Measurements from ENCODE around the gene LSS. TPM values are rescaled to one million over a fixed set of nuclear protein-coding genes. Genes with fewer than 3 reads are reported as not detected.
"Not testable (repeated sequence)": the region's sequence is repeated elsewhere in the genome, so short reads cannot be mapped to it uniquely, and the experiment has no call there.

Gene LSS
- polyA plus RNA-seq, 1 donor from 2014 or later: 13.5 TPM

DNA sequence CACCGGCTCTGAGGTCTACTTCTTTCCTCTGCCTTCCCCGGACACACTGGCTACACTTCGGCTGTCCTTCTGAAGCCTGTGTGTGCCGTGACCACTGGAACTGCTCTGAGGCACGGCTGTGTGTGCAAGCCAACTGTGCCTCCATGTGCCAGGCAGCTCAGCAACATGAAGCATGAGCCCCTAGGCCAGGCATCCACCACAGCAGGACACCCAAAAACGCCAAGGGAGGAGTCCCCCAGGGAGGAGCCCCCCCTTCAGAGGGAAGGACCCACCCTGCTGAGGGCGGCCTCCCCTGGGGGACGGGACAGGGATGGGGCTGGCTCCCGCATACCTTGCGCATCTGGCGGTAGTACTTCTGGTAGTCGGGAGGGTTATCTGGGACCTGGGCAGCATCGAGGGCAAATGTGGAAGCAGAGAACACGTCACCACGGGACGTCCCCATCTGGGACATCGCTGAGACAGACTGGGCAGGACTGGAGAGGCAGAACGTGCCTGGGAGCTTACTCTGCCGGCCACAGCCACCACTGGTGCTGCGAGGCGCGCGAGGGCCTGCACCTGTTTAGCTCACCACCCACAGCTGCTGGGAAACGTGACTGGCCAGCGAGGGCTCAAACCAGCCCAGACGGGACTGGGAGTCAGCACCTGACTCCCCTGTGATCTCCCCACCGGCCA is 20.5 kb downstream of the LSS start:
- Mint-ChIP-seq H3K4me1 (no peaks in the 10 kb centered on the region), H3K9me3 (no peaks in the 10 kb centered on the region), H3K27me3 (no peaks in the 10 kb centered on the region), H3K27ac (peak overlapping the region in 1 of 3 donors; percentile 3), H3K4me3 (no peak overlapping the region), H3K36me3 (peaks cover 1% of the 10 kb centered on the region)

DNA sequence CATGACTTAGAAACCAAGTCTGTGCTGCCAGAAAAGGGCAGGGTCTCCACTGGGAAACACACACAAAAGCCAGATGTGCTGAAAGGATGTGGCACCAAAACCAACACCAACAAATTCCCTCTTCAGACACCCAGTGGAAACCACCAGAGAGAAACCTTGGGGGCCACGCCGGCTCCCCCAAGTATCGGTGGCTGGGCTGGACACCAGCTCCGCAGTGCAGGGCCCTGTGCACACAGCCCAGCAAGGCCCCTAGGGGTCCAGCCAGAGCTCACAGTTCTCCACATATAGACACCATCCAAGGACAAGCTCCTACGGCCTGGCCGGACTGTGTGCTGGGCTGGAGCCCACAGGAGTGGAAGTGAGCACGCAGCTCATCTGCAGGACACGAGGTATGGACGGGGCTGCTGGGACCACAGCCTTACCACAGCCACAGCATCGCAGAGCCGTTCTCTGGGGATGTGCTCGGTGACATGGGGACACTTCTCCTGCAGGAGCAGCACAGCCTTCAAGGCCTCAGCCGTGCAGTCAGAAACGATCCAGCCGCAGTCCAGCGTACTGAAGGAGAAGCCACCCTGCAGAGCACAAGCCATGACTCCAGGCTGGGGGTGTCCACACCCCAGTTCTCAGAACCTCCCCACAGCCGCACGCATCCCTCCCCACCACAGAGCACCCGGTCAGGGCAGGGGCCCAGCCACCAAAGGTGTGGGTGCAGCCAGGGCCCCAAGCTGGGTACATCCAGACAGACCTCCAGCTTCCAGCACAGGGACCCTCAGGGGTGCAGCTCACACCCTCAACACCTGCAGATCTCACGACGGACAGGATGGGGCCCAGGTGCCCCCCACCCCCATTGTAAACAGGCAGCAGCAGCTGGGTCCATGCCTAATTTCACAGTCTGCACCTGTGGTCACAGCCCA is 21.3 kb downstream of the LSS start:
- peaks cover 1% of the 10 kb centered on the region for H3K36me3 Mint-ChIP-seq
- H3K27me3 Mint-ChIP-seq: no peaks in the 10 kb centered on the region
- no peak overlapping the region for H3K4me3 Mint-ChIP-seq
- peak overlapping the region in 1 of 3 donors; percentile 3 for H3K27ac Mint-ChIP-seq
- H3K9me3 Mint-ChIP-seq: no peaks in the 10 kb centered on the region
- no peaks in the 10 kb centered on the region for H3K4me1 Mint-ChIP-seq

DNA sequence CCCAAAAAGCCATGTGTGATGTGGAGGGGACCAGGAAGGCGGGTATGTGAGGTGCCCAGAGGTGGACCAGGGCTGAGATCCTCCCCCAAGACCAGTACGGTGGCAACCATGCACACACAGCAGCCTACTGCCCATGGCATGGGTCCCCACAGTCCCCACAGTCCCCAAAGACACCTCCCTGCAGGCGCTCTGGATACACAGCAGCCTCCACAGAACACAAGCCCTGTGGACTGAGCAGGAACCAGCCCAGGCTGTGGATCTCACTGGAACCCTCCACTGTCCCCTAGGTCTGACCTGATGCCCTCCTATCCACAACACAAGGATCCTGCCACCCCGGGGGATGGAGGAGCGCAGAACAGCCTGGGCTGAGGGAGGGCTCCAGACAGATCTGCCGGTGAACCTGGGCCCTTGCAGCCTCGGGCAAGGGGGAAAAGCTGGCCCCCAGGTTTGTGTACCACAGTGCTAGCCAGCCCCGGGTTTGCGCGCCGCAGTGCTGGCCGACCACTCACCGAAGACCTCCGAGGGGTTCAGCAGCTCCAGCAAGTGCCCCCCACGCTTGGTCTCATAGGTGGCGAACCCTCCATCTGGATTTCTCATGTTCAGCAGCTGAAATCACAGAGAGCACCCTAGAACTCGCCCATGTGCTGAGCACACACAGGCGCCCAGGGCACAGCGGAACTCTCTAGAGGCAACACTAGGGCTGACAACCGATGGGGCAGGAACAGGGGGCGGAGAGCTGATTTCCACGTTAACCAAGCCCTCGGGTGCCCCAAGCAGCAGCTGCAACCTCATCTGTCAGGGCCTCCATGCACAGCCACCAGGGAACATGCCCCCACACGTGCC is 22.2 kb downstream of the LSS start:
- Mint-ChIP-seq H3K4me3 (no peak overlapping the region), H3K9me3 (no peaks in the 10 kb centered on the region), H3K36me3 (peaks cover 1% of the 10 kb centered on the region), H3K27ac (no peak overlapping the region), H3K4me1 (no peaks in the 10 kb centered on the region), H3K27me3 (no peaks in the 10 kb centered on the region)

DNA sequence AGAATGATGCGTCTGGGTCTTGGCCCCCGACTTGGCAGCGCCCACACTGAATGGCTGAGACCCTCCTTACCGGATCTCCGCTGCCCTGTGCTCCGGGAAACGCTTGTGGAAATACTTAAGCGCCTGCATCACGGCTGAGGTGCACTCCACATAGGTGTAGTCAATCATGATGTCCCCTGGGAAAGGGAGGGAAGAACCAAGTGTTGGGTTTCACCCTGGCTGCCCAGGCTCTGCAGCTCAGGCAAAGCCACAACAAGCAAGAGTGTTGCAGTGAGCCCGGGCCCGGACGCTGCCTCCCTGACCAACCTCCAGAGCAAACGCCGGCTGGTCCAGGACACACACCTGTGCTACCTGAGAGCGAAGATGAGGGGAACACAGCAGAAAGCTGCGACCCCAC is 22.8 kb downstream of the LSS start:
- H3K9me3 Mint-ChIP-seq: no peaks in the 10 kb centered on the region
- H3K27ac Mint-ChIP-seq: no peak overlapping the region
- H3K4me3 Mint-ChIP-seq: no peak overlapping the region
- no peaks in the 10 kb centered on the region for H3K4me1 Mint-ChIP-seq
- no peaks in the 10 kb centered on the region for H3K27me3 Mint-ChIP-seq
- H3K36me3 Mint-ChIP-seq: peaks cover 1% of the 10 kb centered on the region

DNA sequence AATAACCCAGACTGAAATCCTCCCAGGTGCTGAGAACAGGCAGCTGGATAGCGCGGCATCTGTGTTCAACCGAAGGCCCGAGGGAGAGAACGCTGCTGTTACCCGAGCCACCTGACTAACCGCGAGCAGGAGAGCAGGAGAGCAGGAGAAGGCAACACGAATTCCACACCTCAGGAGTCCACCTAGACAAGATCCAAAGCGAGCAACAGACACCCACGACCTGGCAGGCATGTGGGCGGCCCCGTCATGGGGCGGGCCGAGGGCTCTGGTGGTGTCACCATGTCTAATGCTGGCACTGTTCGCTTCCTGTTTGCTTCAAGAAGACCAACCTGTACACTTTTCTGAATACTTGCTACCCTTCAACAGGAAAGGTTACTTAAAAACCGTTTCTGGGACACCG is 23.4 kb downstream of the LSS start:
- Mint-ChIP-seq H3K27ac (no peak overlapping the region), H3K36me3 (peaks cover 1% of the 10 kb centered on the region)

GRCh38 chr21:46203203-46203600 is 25.4 kb downstream of the LSS start:
- Mint-ChIP-seq H3K4me3 (no peak overlapping the region), H3K36me3 (peaks cover 12% of the 10 kb centered on the region), H3K27ac (peak overlapping the region in 1 of 3 donors; percentile 53), H3K4me1 (peaks cover 0 to 4% (median 0%) of the 10 kb centered on the region in 3 donors), H3K9me3 (peaks cover 0 to 4% (median 0%) of the 10 kb centered on the region in 3 donors), H3K27me3 (no peaks in the 10 kb centered on the region)

More for the DNA sequence above, 23.4 kb downstream of the LSS start:
- no peaks in the 10 kb centered on the region for H3K4me1 Mint-ChIP-seq
- no peaks in the 10 kb centered on the region for H3K9me3 Mint-ChIP-seq
- no peaks in the 10 kb centered on the region for H3K27me3 Mint-ChIP-seq
- H3K4me3 Mint-ChIP-seq: no peak overlapping the region

DNA sequence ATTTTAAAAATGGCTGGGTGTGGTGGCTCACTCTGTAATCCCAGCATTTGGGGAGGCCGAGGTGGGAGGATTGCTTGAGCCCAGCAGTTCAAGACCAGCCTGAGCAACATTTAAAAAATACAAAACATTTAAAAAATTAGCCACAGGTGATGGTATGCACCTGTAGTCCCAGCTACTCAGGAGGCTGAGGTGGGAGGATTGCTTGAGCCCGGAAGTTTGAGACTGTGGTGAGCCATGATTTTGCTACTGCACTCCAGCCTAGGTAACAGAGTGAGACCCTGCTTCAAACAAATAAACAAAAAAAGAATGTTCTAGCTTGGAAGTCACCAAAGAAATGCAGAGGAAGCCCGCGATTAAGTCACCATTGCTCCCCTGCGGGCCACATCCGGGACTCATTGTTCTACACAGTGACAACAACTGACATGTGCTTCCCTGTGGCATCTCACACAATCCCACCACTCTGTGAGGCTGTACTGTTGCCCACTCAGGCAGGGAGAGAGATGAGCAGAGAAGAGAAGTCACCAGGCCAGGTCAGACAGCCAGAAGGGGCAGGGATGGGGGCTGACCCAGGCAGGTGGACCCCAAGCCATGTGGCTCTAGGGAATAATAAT is 25.9 kb downstream of the LSS start:
- Mint-ChIP-seq H3K4me1 (peaks cover 0 to 4% (median 0%) of the 10 kb centered on the region in 3 donors), H3K27me3 (no peaks in the 10 kb centered on the region), H3K4me3 (no peak overlapping the region), H3K27ac (peak overlapping the region in 1 of 3 donors; percentile 53), H3K36me3 (peaks cover 12% of the 10 kb centered on the region), H3K9me3 (peaks cover 0 to 4% (median 0%) of the 10 kb centered on the region in 3 donors)

DNA sequence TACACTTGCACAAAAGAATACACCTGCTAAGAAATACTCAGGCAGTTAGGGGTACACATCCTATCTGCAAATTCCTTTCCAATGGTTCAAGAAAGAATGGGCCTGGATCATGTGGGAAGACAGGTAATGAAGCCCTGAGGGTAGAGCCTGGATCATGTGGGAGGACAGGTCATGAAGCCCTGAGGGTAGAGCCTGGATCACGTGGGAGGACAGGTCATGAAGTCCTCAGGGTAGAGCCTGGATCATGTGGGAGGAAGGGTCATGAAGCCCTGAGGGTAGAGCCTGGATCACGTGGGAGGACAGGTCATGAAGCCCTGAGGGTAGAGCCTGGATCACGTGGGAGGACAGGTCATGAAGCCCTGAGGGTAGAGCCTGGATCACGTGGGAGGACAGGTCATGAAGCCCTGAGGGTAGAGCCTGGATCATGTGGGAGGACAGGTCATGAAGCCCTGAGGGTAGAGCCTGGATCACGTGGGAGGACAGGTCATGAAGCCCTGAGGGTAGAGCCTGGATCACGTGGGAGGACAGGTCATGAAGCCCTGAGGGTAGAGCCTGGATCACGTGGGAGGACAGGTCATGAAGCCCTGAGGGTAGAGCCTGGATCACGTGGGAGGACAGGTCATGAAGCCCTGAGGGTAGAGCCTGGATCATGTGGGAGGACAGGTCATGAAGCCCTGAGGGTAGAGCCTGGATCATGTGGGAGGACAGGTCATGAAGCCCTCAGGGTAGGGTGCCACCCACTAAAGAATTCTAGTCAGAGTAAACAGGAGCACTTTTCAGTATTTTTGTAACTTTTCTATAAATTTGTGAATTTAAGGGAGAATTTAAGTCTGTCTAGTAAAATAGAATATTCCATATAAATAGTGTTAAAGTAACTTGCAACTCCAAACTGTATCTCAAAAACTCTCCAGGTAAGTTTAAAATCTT is 27.4 kb downstream of the LSS start:
- not testable (repeated sequence) for H3K27ac Mint-ChIP-seq, H3K27me3 Mint-ChIP-seq, H3K4me3 Mint-ChIP-seq, H3K9me3 Mint-ChIP-seq, H3K4me1 Mint-ChIP-seq
- H3K36me3 Mint-ChIP-seq: peaks cover 17% of the 10 kb centered on the region

DNA sequence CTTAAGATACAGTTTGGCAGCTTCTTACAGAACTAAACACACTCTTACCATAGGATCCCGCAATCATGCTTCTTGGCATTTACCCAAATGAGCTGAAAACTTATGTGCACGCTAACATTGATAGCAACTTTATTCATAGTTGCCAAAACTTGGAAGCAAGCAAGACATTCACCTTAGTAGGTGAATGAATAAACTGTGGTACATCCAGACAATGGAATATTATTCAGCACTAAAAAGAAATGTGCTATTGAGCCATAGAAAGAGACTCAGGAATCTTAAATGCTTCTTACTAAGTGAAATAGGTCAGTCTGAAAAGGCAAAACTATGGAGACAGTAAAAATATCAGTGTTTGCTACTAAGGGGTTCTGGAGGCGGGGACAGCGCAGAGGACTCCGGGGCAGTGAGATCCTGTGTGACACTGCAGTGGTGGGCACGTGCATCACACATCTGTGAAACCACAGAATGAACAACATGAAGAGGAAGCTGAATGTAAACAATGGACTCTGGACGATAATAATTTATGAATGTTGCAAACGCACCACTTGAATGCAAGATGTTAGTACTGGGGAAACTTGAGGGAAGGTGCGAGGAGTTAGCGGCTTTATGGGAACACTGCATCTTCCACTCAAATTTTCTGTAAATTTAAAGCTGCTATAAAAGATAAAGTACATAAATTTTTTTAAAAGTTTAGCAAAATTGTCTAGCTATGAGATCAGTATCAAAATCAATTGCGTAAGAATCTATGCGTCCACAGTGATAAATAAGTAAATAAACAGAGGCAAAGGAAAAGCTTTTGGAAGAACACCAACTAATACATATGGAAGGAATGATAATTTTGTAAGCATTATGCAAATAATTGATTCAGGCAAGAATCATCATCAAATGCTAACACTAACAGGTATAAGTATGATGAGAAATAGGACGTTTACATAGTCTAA is 28.9 kb downstream of the LSS start:
- peaks cover 0 to 4% (median 0%) of the 10 kb centered on the region in 3 donors for H3K4me1 Mint-ChIP-seq
- H3K36me3 Mint-ChIP-seq: peaks cover 15% of the 10 kb centered on the region
- H3K27me3 Mint-ChIP-seq: no peaks in the 10 kb centered on the region
- no peak overlapping the region for H3K4me3 Mint-ChIP-seq
- H3K27ac Mint-ChIP-seq: no peak overlapping the region
- peaks cover 0 to 4% (median 0%) of the 10 kb centered on the region in 3 donors for H3K9me3 Mint-ChIP-seq

GRCh38 chr21:46196733-46197132 is 31.8 kb downstream of the LSS start:
- no peaks in the 10 kb centered on the region for H3K27me3 Mint-ChIP-seq
- H3K4me3 Mint-ChIP-seq: no peak overlapping the region
- no peak overlapping the region for H3K27ac Mint-ChIP-seq
- peaks cover 0 to 4% (median 0%) of the 10 kb centered on the region in 3 donors for H3K9me3 Mint-ChIP-seq
- peaks cover 15% of the 10 kb centered on the region for H3K36me3 Mint-ChIP-seq
- peaks cover 0 to 4% (median 0%) of the 10 kb centered on the region in 3 donors for H3K4me1 Mint-ChIP-seq

DNA sequence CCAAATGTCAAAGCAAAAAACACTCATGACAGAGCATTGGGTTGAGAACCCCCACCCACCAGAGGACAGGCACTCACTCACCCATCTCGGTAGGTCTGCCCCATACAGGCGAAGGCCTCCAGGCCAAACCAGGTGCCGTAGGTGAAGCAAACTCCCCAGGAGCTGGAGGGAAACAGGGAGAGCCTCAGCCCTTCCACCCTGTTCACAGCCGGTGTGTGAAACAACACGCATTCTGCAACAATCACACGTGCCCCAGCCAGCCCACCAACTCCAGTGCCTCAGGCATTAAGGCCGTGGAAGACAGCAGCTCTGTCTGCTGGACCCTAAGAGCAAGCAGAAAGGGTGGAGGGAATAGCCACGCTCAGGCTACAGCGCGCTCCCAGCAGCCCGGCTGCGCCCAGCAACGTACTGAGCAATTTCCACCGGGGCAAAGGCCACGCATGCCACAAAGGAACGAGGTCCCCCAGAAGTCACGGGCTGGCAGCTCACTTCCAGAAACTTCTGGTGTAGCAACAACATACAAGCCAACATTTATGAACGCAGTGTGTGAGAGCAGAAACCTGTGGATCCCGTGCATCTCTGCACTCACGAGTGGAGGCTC is 32.9 kb downstream of the LSS start:
- peaks cover 0 to 4% (median 0%) of the 10 kb centered on the region in 3 donors for H3K9me3 Mint-ChIP-seq
- no peak overlapping the region for H3K4me3 Mint-ChIP-seq
- no peak overlapping the region for H3K27ac Mint-ChIP-seq
- peaks cover 15% of the 10 kb centered on the region for H3K36me3 Mint-ChIP-seq
- H3K27me3 Mint-ChIP-seq: no peaks in the 10 kb centered on the region
- peaks cover 0 to 4% (median 0%) of the 10 kb centered on the region in 3 donors for H3K4me1 Mint-ChIP-seq
